Spinal cord (tissue), 10 donors: ENCODE data around the gene IGFL1. TPM values are rescaled to one million over a fixed set of nuclear protein-coding genes. Genes with fewer than 3 reads are reported as not detected.
"Not testable (repeated sequence)": the region's sequence is repeated elsewhere in the genome, so short reads cannot be mapped to it uniquely, and the experiment has no call there.

Experiments used
- DNase-seq, 6 donors: peaks; one replicate each; pipeline versions ENCODE4 v3.0.0 to v3.0.0-alpha.2; 2013 to 2015; ENCODE audit warnings: low spot score in 6 of 6, low read depth in 4 of 6
- H3K27ac ChIP-seq: one replicate; pipeline ENCODE4 v1.5.1; 2013; ENCODE audit warnings: low read depth, low read length, control low read depth
- H3K27me3 ChIP-seq: one replicate; pipeline ENCODE4 v1.6.1; 2013; ENCODE audit warnings: low read length; ENCODE audit not compliant: control insufficient read depth, insufficient read depth
- H3K36me3 ChIP-seq: one replicate; pipeline ENCODE4 v1.6.1; 2013; ENCODE audit warnings: low read length; ENCODE audit not compliant: control insufficient read depth, insufficient read depth
- H3K4me1 ChIP-seq: one replicate; pipeline ENCODE4 v1.6.1; 2013; ENCODE audit warnings: low read length; ENCODE audit not compliant: control insufficient read depth, insufficient read depth
- H3K4me3 ChIP-seq: one replicate; pipeline ENCODE4 v1.5.1; 2013; ENCODE audit warnings: low read depth, low read length, control low read depth
- H3K9me3 ChIP-seq: one replicate; pipeline ENCODE4 v1.6.1; 2013; ENCODE audit warnings: low read length; ENCODE audit not compliant: control insufficient read depth, insufficient read depth
- WGBS: methylation state at CpG from one replicate; pipeline ENCODE4 v1.1.5; 2013; ENCODE audit warnings: missing lambda C conversion rate; ENCODE audit not compliant: insufficient coverage; 5-methylcytosine and 5-hydroxymethylcytosine counted together
- polyA plus RNA-seq, 2 donors: library from polyadenylated mRNA; unstranded; fragments of 120-200 nt; gene quantifications; one replicate each; pipeline ENCODE4 v1.2.1, GENCODE V29; 2013; ENCODE audit not compliant: insufficient read length in 2 of 2
- total RNA-seq, 2 donors: library from RNA; depleted of rRNA in 1 of 2; stranded (reverse); fragments of 120-200 nt in 1 of 2; fragments of >200 nt in 1 of 2; gene quantifications; one replicate each; pipeline versions ENCODE4 v1.2.3 to v1.2.4, GENCODE V29; 2013 to 2014
- donor health status: healthy.

IGFL1 gene
- total and polyA plus RNA-seq, 4 donors = not detected

DNA sequence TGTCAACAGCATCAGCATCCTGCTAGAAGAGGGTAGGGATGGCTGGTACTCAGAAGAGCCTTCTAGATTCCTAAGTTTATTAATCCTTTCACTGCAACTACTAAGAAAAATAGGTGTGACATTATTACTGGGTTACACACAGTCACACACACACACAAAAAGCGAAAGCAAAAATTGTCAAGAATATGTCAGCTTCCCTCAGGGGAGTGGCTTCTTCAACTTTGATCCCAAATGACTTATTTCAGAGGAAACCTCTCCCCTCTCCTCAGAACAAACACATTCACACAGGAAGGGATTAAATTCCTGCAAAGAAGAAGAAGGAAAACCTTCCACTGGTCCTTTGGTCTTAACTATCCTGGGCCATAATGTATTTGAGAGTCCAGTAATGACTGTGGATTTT lies 20.1 kb upstream of the IGFL1 start:
- no peaks in the 10 kb centered on the region for H3K9me3 ChIP-seq
- H3K4me3 ChIP-seq = no peak overlapping the region
- DNase-seq = no peak
- H3K4me1 ChIP-seq = peaks cover 4% of the 10 kb centered on the region
- WGBS = no CpG with 5 or more reads among the region's 1 CpG
- H3K27ac ChIP-seq = no peak overlapping the region
- H3K27me3 ChIP-seq = no peaks in the 10 kb centered on the region
- H3K36me3 ChIP-seq = peaks cover 5% of the 10 kb centered on the region

- WGBS = no CpG with 5 or more reads among the region's 1 CpG
- peaks cover 4% of the 10 kb centered on the region for H3K4me1 ChIP-seq
- H3K27ac ChIP-seq = no peak overlapping the region
Measured at GRCh38 chr19:46210669-46211068, 18.9 kb upstream of the IGFL1 start.

DNA sequence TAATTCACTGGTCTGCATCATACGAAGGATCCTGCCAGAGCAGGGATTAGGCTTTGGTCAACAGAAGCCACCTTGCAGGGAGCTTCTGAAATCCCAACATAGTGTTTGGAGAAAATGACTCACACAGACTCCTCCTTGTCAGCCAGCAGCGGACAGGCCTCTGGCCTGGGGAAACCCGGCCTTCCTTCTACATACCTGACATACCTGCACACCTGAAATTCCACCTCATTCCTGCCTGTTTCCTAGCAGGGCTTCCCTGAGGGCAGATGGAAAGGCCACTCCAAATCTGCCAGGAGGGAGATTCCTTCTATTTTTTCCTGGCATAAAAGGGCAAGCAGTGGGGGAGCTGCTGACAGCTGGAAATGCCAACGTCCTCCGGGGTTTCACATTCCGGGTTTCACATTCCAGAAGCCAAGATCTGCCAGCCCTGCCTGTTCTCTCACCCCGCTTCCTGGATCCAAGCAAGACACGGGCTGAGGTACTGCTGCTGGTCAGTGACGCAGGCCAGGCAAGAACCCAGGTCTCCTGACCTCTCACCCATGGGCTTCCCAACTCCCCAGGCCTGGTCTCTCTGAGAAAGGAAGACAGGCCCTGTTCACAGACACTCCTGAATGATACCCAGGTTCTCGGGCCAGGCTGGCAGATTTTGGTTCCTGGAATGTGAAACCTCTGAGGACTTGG lies 18.2 kb upstream of the IGFL1 start:
- no peak for DNase-seq

More at GRCh38 chr19:46210669-46211068, 18.9 kb upstream of the IGFL1 start:
- Histone ChIP-seq H3K27me3 (no peaks in the 10 kb centered on the region), H3K36me3 (peaks cover 5% of the 10 kb centered on the region), H3K4me3 (no peak overlapping the region), H3K9me3 (no peaks in the 10 kb centered on the region)
- no peak for DNase-seq

GRCh38 chr19:46212592-46212991 lies 16.9 kb upstream of the IGFL1 start:
- 100% methylated on average over 1 of the region's 5 CpGs for WGBS
- H3K4me3 ChIP-seq, H3K27me3 ChIP-seq, H3K36me3 ChIP-seq, H3K9me3 ChIP-seq, DNase-seq, H3K4me1 ChIP-seq, H3K27ac ChIP-seq: not testable (repeated sequence)

More for the DNA sequence above, 18.2 kb upstream of the IGFL1 start:
- H3K4me1 ChIP-seq = peaks cover 4% of the 10 kb centered on the region
- H3K27ac ChIP-seq = no peak overlapping the region
- no peaks in the 10 kb centered on the region for H3K9me3 ChIP-seq
- H3K27me3 ChIP-seq = no peaks in the 10 kb centered on the region
- no peak overlapping the region for H3K4me3 ChIP-seq
- peaks cover 3% of the 10 kb centered on the region for H3K36me3 ChIP-seq
- WGBS = 66% methylated on average over 9 of the region's 10 CpGs

DNA sequence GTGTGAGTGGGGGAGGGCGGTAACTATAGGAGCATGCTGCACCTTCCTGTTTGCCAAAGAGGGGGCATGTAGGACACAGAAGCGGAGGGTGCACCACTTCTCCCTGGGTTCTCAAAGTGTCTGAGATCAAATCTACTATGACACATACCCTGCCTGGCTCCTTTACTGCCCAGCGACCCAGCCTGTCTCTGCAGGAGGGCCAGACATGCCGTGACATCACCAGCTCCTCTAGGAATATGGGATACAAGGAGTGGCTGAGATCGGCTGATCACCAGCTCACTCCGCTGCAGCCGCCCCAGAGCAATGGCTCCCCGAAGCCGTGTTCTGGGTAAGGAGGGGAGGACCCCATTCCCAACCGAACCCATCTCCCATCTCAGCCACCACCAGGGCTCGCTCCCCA lies 16.4 kb upstream of the IGFL1 start:
- peaks cover 4% of the 10 kb centered on the region for H3K4me1 ChIP-seq
- no peak for DNase-seq
- no peak overlapping the region for H3K27ac ChIP-seq
- H3K9me3 ChIP-seq = no peaks in the 10 kb centered on the region
- 72% methylated on average over 5 of the region's 11 CpGs for WGBS
- no peak overlapping the region for H3K4me3 ChIP-seq
- peaks cover 3% of the 10 kb centered on the region for H3K36me3 ChIP-seq
- no peaks in the 10 kb centered on the region for H3K27me3 ChIP-seq

DNA sequence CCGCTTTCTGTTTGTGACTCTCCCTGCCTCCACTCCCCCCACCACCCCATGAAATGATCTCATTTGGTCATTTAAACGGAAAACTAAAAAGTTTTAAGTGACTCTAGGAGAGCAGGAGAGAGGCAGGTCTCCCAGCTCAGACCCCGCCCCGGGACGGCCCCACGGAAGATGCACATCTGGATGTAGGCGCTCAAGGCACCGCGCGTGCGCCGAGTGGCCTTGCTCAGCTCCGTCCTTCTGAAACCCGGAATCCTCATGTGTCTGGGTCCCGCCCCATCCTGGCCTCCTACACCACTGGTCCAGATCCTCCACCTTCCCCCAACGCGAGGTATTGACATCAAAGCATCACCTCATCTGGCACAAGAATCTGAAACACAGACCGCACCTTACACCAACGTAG lies 15.7 kb upstream of the IGFL1 start:
- 91% methylated on average over 18 of the region's 19 CpGs for WGBS
- no peak overlapping the region for H3K4me3 ChIP-seq

GRCh38 chr19:46216612-46217011 lies 12.9 kb upstream of the IGFL1 start:
- Histone ChIP-seq H3K4me1 (peaks cover 3% of the 10 kb centered on the region), H3K36me3 (peaks cover 3% of the 10 kb centered on the region), H3K9me3 (no peaks in the 10 kb centered on the region), H3K4me3 (no peak overlapping the region), H3K27ac (no peak overlapping the region), H3K27me3 (no peaks in the 10 kb centered on the region)
- peak in 1 of 6 donors; percentile 7 for DNase-seq
- 63% methylated on average over 3 of the region's 4 CpGs for WGBS

More for the DNA sequence above, 15.7 kb upstream of the IGFL1 start:
- Histone ChIP-seq H3K27me3 (no peaks in the 10 kb centered on the region), H3K9me3 (no peaks in the 10 kb centered on the region), H3K4me1 (peaks cover 4% of the 10 kb centered on the region), H3K36me3 (peaks cover 3% of the 10 kb centered on the region), H3K27ac (no peak overlapping the region)
- DNase-seq = no peak

DNA sequence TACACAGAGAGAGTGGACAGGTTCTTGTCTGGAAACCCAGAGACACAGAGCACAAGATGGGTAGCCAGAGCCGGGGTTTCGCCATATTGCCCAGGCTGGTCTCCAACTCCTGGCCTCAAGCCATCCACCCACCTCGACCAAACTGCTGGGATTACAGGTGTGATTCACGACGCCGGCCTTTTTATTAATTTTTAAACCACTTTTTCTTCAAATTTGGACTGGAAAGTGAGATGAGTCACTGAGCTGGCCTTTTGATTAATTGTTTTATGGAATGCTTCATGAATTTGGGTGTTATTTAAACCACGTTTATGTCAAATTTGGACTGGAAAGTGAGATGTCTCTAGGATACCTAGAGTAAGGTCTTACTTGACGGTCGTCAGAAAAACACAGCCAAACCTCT lies 12.1 kb upstream of the IGFL1 start:
- Histone ChIP-seq H3K27me3 (no peaks in the 10 kb centered on the region), H3K36me3 (peaks cover 3% of the 10 kb centered on the region), H3K4me3 (no peak overlapping the region), H3K9me3 (no peaks in the 10 kb centered on the region), H3K27ac (no peak overlapping the region), H3K4me1 (peaks cover 7% of the 10 kb centered on the region)
- no peak for DNase-seq
- WGBS = 100% methylated on average over 2 of the region's 9 CpGs

GRCh38 chr19:46218160-46218559 lies 11.4 kb upstream of the IGFL1 start:
- Histone ChIP-seq H3K27me3 (no peaks in the 10 kb centered on the region), H3K36me3 (peaks cover 3% of the 10 kb centered on the region), H3K4me1 (peaks cover 7% of the 10 kb centered on the region), H3K27ac (no peak overlapping the region), H3K9me3 (no peaks in the 10 kb centered on the region), H3K4me3 (no peak overlapping the region)
- WGBS = 20% methylated on average over 1 of the region's 6 CpGs
- peak in 2 of 6 donors; percentile 4 to 46 for DNase-seq

- Histone ChIP-seq H3K4me3 (no peak overlapping the region), H3K9me3 (no peaks in the 10 kb centered on the region), H3K27me3 (no peaks in the 10 kb centered on the region), H3K36me3 (no peaks in the 10 kb centered on the region), H3K4me1 (peaks cover 7% of the 10 kb centered on the region), H3K27ac (no peak overlapping the region)
- no peak for DNase-seq
- 80% methylated on average over 8 of the region's 8 CpGs for WGBS
Measured at GRCh38 chr19:46220038-46220615, 9.4 kb upstream of the IGFL1 start.
